HCT116 (cell line): ENCODE data around the gene OPRL1.

ENCODE experiments used
- ELF1 ChIP-seq: IDR thresholded peaks from 2 replicates; pipeline ENCODE4 v1.6.1; 2012; ENCODE audit warnings: low read depth, borderline replicate concordance
- EZH2 ChIP-seq: fragments of 200-600 bp; sonication (generic); IDR thresholded peaks from 2 replicates; pipeline ENCODE4 v1.6.1; 2017; ENCODE audit warnings: antibody characterized with exemption, mixed run types
- EZH2phosphoT487 ChIP-seq: fragments of 200-600 bp; IDR thresholded peaks from 2 replicates; pipeline ENCODE4 v1.6.1; 2018; ENCODE audit warnings: antibody characterized with exemption, borderline replicate concordance
- JUND ChIP-seq: IDR thresholded peaks from 2 replicates; pipeline ENCODE4 v1.6.1; 2012
- POLR2A ChIP-seq: IDR thresholded peaks from 2 replicates; pipeline ENCODE4 v1.7.0; 2011; ENCODE audit warnings: borderline replicate concordance; ENCODE audit not compliant: insufficient read depth, insufficient read length; ENCODE audit errors: extremely low read depth
- POLR2AphosphoS5 ChIP-seq: IDR thresholded peaks from 2 replicates; pipeline ENCODE4 v1.6.1; 2011; ENCODE audit warnings: mild to moderate bottlenecking, low read depth, low read length, moderate library complexity
- RAD21 ChIP-seq: IDR thresholded peaks from 2 replicates; pipeline ENCODE4 v1.6.1; 2012; ENCODE audit warnings: low read depth, mild to moderate bottlenecking
- SIN3A ChIP-seq: IDR thresholded peaks from 2 replicates; pipeline ENCODE4 v1.6.1; 2012; ENCODE audit warnings: low read depth
- TCF7L2 ChIP-seq: IDR thresholded peaks from 2 replicates; pipeline ENCODE4 v1.7.0; 2011; ENCODE audit warnings: borderline replicate concordance, inconsistent platforms; ENCODE audit not compliant: insufficient read depth, insufficient read length; ENCODE audit errors: extremely low read depth
- YY1 ChIP-seq: IDR thresholded peaks from 2 replicates; pipeline ENCODE4 v1.6.1; 2011; ENCODE audit warnings: low read length, low read depth, moderate library complexity, mild to moderate bottlenecking; ENCODE audit not compliant: insufficient replicate concordance; ENCODE audit errors: extremely low read depth
- TF ChIP-seq, protein P1 (sequence below), 3 experiments: fragments of 200-600 bp in 1 of 3; sonication (generic) in 1 of 3; IDR thresholded peaks in 2 of 3; conservative IDR thresholded peaks in 1 of 3; 2 replicates each; pipeline ENCODE4 v1.5.1; 2012 to 2017; ENCODE audit warnings: low read depth in 2 of 3, low read length in 2 of 3, antibody characterized with exemption in 1 of 3, borderline replicate concordance in 1 of 3, control low read depth in 1 of 3, mild to moderate bottlenecking in 1 of 3, mixed read lengths in 1 of 3, mixed run types in 1 of 3, moderate library complexity in 1 of 3; ENCODE audit not compliant: insufficient read depth in 1 of 3
- TF ChIP-seq, protein P2 (sequence below): IDR thresholded peaks from 2 replicates; pipeline ENCODE4 v1.6.1; 2012; ENCODE audit warnings: low read depth

DNA sequence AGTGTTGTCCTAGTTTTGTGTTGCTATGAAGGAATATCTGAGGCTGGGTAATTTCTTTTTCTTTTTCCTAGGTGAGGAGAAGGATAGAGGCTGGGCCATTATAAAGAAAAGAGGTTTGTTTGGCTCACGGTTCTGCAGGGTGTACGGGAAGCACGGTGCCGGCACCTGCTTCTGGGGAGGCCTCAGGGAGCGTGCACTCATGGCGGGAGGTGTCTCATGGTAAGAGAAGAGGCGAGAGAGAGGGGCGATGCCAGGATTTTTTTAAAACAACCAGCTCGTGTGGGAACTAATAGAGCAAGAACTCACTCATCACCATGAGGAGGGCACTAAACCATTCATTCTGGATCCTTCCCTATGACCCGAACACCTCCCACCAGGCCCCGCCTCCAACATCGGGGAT lies 41.7 kb downstream of the OPRL1 start:
- TF ChIP-seq, protein P1, sequence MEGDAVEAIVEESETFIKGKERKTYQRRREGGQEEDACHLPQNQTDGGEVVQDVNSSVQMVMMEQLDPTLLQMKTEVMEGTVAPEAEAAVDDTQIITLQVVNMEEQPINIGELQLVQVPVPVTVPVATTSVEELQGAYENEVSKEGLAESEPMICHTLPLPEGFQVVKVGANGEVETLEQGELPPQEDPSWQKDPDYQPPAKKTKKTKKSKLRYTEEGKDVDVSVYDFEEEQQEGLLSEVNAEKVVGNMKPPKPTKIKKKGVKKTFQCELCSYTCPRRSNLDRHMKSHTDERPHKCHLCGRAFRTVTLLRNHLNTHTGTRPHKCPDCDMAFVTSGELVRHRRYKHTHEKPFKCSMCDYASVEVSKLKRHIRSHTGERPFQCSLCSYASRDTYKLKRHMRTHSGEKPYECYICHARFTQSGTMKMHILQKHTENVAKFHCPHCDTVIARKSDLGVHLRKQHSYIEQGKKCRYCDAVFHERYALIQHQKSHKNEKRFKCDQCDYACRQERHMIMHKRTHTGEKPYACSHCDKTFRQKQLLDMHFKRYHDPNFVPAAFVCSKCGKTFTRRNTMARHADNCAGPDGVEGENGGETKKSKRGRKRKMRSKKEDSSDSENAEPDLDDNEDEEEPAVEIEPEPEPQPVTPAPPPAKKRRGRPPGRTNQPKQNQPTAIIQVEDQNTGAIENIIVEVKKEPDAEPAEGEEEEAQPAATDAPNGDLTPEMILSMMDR (IDR thresholded peaks at IDR 0.05 in 2 of 3, conservative IDR thresholded peaks at IDR 0.05 in 1 of 3; ENCODE audit: borderline replicate concordance in 1 of 3, insufficient read depth in 1 of 3, low read depth in 2 of 3, low read length in 2 of 3) = no peak
- TF ChIP-seq, protein P2, sequence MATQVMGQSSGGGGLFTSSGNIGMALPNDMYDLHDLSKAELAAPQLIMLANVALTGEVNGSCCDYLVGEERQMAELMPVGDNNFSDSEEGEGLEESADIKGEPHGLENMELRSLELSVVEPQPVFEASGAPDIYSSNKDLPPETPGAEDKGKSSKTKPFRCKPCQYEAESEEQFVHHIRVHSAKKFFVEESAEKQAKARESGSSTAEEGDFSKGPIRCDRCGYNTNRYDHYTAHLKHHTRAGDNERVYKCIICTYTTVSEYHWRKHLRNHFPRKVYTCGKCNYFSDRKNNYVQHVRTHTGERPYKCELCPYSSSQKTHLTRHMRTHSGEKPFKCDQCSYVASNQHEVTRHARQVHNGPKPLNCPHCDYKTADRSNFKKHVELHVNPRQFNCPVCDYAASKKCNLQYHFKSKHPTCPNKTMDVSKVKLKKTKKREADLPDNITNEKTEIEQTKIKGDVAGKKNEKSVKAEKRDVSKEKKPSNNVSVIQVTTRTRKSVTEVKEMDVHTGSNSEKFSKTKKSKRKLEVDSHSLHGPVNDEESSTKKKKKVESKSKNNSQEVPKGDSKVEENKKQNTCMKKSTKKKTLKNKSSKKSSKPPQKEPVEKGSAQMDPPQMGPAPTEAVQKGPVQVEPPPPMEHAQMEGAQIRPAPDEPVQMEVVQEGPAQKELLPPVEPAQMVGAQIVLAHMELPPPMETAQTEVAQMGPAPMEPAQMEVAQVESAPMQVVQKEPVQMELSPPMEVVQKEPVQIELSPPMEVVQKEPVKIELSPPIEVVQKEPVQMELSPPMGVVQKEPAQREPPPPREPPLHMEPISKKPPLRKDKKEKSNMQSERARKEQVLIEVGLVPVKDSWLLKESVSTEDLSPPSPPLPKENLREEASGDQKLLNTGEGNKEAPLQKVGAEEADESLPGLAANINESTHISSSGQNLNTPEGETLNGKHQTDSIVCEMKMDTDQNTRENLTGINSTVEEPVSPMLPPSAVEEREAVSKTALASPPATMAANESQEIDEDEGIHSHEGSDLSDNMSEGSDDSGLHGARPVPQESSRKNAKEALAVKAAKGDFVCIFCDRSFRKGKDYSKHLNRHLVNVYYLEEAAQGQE = no peak
- TF ChIP-seq TCF7L2 (no peak), EZH2 (no peak), ELF1 (no peak), POLR2A (no peak), RAD21 (no peak), YY1 (no peak), JUND (no peak), POLR2AphosphoS5 (no peak), EZH2phosphoT487 (no peak), SIN3A (no peak)
